GM18951 (cell line): ENCODE data around the gene PPP1R36.
"Not testable (repeated sequence)": the region's sequence is repeated elsewhere in the genome, so short reads cannot be mapped to it uniquely, and the experiment has no call there.

ENCODE experiments used
- POLR2A ChIP-seq: IDR thresholded peaks from 4 replicates; pipeline ENCODE4 v1.6.1; 2011; ENCODE audit warnings: mild to moderate bottlenecking; ENCODE audit not compliant: insufficient read length, insufficient read depth; ENCODE audit errors: extremely low read depth
- in situ Hi-C: fragments of 300-500 bp; cut with MboI; formaldehyde crosslinking; loops from one replicate; pipeline ENCODE4 v1.12.0; 2022; ENCODE audit warnings: low sequenced_read_pairs, mixed read lengths, inconsistent platforms; ENCODE audit not compliant: unreplicated experiment

The PPP1R36 gene

DNA sequence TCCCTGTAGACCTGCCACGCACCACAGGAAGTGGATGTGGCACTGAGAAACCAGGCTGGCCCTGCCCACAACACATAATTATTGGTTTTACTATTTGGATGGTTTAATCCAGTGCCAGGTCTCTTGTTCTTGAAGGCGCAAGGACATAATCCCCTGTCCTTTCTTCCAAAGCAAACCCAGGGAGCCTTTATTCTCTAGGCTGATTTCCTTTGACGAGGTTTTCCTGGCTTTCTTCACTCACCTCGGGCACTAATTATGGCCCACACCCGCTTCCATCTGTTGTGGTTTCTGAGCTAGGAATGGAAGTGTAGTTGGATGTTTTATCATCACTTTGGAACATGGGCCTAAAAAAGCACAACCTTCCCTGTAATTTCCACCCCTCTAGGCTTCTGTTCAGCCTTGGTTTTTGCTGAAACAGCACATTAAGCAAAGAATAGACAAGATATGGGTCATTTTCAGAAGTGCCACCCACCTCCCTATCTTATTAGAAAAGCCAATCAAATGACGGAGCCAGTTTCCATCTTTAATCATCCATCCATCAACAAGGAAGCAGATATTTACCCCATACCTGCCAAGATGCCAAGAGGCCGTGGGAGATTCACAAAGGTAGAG, 73.9 kb downstream of the PPP1R36 start:
- TF ChIP-seq POLR2A = no peak
- in situ Hi-C loops = no loop called here

GRCh38 chr14:64625386-64626232, 75.8 kb downstream of the PPP1R36 start:
- no peak for TF ChIP-seq POLR2A
- in situ Hi-C loops = no loop called here

GRCh38 chr14:64628940-64629408, 79.2 kb downstream of the PPP1R36 start:
- no peak for TF ChIP-seq POLR2A
- in situ Hi-C loops = no loop called here

- no peak for TF ChIP-seq POLR2A
- in situ Hi-C loops = no loop called here
Measured at GRCh38 chr14:64630778-64631177, 81.0 kb downstream of the PPP1R36 start.

DNA sequence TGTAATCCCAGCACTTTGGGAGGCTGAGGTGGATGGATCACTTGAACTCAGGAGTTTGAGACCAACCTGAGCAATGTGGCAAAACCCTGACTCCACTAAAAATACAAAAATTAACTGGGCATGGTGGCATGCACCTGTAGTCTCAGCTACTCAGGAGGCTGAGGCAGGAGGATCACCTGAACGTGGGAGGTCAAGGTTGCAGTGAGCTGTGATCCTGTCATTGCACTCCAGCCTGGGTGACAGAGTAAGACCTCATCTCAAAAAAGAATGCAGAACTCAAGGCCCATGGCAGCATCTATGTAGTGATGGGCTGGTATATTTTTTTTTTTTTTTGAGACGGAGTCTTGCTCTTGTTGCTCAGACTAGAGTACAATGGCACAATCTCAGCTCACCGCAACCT, 81.5 kb downstream of the PPP1R36 start:
- in situ Hi-C loops = not testable (repeated sequence)

- in situ Hi-C loops = no loop called here
- TF ChIP-seq POLR2A = no peak
Measured at GRCh38 chr14:64632056-64632455, 82.3 kb downstream of the PPP1R36 start.

DNA sequence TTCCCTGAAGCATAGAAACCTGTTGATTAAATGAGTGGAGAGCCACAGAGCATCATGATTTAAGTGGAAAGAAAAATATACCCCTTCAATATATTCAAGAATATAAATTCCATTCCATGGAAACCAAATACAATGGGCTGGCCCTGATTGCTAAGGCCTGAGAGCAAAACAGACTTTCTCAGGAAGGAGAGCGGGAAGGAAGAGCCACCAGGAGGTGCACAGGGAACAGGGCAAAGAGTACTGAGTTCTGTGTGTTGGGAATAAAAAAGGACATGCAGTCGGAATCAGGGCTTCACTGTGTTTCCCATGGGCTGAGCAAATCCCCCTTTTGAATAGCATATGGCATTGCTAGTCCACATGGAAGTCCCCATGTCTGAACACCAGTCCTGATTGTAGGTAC, 84.8 kb downstream of the PPP1R36 start:
- in situ Hi-C loops = no loop called here

DNA sequence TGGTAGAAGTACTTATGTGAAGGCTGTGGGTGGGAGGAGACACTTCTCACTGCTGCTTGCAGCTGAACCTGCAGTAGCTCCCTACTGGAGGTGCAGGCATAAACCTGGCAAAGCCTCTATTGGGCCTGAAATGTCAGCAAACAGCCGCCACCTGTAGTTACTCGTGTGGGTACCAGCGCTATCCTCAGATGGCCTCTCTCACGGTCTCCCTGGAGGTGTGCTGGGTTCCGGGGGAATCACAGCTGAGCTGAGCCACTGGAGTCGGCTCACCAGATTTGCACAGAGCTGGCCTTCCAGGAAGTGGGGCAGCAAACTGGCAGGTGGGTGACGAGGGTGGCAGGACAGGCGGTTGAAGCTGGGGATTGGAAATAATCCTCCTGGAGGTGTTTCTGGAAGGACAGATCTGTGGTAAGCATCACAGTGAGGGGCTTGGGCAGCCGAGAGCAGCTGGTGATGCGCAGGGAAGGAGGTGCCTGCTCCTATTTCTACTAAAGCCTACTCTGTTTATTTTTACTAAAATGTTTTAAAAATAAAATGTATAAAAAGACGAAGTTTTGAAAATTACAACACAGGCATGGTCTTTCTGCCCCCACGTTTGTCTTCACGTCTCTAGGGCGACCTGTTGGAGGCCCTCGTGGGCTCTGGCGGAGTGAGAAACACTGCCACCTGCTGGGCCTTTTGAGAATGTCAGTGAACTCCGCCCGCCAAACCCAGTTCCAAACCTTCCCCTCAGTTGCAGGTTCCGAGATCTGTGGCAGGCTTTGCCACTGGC, 86.6 kb downstream of the PPP1R36 start:
- in situ Hi-C loops = loop anchor here (5.0 kb wide), 1 partner anchor 289 kb away; no protein-coding TSS in a partner anchor
- TF ChIP-seq POLR2A = no peak

More for the DNA sequence above, 84.8 kb downstream of the PPP1R36 start:
- no peak for TF ChIP-seq POLR2A

DNA sequence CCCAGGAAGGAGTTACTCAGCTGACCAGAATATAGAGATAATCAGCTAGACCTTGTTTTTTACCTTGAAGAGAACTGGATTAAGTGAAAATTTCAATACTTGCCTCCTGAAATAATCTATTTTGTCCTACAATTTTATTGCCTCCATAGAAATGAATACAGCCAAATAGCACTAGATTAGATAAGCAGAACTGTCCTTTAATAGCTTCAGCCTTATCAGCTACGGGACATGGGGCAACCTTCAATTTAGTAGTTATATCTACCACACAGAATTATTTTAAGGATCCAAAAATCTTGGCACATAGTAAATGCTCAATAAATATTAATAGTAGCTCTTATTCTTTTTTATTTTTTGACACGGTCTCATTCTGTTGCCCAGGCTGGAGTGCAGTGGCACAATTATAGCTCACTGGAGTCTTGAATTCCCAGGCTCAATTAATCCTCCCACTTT, 87.2 kb downstream of the PPP1R36 start:
- in situ Hi-C loops = loop anchor here (5.0 kb wide), 1 partner anchor 290 kb away; no protein-coding TSS in a partner anchor
- no peak for TF ChIP-seq POLR2A

- in situ Hi-C loops = loop anchor here (5.0 kb wide), 1 partner anchor 291 kb away; no protein-coding TSS in a partner anchor
- no peak for TF ChIP-seq POLR2A
Measured at GRCh38 chr14:64637735-64638473, 88.1 kb downstream of the PPP1R36 start.

GRCh38 chr14:64638625-64639024, 88.9 kb downstream of the PPP1R36 start:
- in situ Hi-C loops = loop anchor here (5.0 kb wide), 1 partner anchor 291 kb away; no protein-coding TSS in a partner anchor
- TF ChIP-seq POLR2A = no peak
